A549 treated with CORT108297 at 1 μM for 4 hours (cell line): ENCODE data around the gene CSH2. TPM values are rescaled to one million over a fixed set of nuclear protein-coding genes. Genes with fewer than 3 reads are reported as not detected.

Experiments used
- total RNA-seq: library from RNA; stranded (reverse); fragments of 200-300 nt; extraction: Qiagen RNA extraction; gene quantifications from 5 replicates; pipeline ENCODE4 v1.2.3, GENCODE V29; 2022

CSH2 gene
- not detected in 5 replicates for total RNA-seq

DNA sequence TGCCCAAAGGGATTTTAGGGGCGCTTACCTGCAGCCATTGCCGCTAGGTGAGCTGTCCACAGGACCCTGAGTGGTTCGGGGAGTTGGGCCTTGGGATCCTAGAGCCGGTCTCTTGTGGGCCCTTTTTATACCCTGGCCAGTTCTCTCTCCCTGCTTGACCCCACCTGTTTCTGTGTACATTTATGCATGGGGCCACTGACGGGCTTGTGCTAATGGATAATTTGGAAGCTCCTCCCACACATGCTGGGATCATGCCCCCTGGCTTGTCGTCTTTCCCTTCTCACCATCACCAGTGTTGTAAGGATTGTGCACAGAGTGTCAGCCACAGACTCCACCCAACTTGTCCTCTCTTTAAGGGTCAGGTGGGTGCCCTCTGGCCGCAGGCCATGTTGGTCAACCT, at the start of gene CSH2:
CSH2 (minus strand) TSS at position 101 of the 400 bp plus-strand sequence; CDS start at position 38, 63 bp downstream.

DNA sequence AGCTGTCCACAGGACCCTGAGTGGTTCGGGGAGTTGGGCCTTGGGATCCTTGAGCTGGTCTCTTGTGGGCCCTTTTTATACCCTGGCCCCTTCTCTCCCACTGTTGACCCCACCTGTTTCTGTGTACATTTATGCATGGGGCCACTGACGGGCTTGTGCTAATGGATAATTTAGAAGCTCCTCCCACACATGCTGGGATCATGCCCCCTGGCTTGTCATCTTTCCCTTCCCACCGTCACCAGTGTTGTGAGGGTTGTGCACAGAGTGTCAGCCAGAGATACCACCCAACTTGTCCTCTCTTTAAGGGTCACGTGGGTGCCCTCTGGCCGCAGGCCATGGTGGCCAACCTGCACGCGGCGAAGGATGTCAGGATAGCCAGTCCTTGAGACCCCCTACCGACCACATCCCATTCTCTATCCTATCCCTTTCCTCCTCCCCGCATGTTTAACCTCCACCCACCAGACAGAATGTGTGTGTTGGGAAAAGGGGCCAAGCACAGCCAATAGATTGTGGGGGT, 45.4 kb upstream of the CSH2 start, which contains the start of gene GH1:
GH1 (minus strand) TSS at position 51 of the 517 bp plus-strand sequence. CDS start 63 bp downstream, outside the sequence.

DNA sequence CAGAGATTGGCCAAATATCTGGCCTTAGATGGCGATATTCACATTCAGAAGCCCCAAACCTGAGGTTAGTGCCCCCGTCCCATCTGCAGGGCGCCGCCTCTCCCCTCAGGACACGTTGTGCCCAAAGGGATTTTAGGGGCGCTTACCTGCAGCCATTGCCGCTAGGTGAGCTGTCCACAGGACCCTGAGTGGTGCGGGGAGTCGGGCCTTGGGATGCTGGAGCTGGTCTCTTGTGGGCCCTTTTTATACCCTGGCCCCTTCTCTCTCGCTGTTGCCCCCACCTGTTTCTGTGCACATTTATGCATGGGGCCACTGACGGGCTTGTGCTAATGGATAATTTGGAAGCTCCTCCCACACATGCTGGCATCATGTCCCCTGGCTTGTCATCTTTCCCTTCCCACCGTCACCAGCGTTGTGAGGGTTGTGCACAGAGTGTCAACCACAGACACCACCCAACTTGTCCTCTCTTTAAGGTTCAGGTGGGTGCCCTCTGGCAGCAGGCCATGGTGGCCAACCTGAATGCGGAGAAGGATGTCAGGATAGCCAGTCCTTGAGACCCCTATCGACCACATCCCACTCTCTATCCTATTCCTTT, 37.7 kb upstream of the CSH2 start, which contains the start of gene CSHL1:
CSHL1 (minus strand) TSS at position 218 of the 595 bp plus-strand sequence; CDS start at position 156, 62 bp downstream.

GRCh38 chr17:63896524-63897354, 23.3 kb upstream of the CSH2 start, which contains the start of gene CSH1:
TSS of gene CSH1 (minus strand) at chr17:63896574. CDS start at chr17:63896511, 63 bp downstream.

DNA sequence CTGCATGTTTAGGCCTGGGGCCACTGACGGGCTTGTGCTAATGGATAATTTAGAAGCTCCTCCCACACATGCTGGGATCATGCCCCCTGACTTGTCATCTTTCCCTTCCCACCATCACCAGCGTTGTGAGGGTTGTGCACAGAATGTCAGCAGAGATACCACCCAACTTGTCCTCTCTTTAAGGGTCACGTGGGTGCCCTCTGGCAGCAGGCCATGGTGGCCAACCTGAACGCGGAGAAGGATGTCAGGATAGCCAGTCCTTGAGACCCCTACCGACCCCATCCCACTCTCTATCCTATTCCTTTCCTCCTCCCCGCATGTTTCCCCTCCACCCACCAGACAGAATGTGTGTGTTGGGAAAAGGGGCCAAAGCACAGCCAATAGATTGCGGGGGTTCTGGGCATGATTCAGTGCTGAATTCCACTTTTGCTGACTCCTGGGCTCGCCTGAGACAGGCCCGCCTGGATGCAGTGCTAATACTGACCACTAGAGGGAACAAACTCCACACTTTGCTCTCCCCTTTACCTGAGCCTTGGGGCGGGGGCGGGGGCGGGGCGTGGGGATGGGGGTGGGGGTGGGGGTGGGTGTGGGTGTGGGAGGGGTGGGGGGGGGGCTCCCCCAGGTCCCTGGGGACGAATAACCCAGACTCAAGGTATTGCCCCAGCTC, 8.6 kb upstream of the CSH2 start, which contains the start of gene GH2:
GH2 (minus strand) TSS at position 10 of the 667 bp plus-strand sequence. CDS start 143 bp downstream, outside the sequence.

GRCh38 chr17:63842540-63843386, 30.7 kb downstream of the CSH2 start, which contains the start of gene SMARCD2:
TSS of gene SMARCD2 (minus strand) at chr17:63842685. CDS start at chr17:63842674, 11 bp downstream.

DNA sequence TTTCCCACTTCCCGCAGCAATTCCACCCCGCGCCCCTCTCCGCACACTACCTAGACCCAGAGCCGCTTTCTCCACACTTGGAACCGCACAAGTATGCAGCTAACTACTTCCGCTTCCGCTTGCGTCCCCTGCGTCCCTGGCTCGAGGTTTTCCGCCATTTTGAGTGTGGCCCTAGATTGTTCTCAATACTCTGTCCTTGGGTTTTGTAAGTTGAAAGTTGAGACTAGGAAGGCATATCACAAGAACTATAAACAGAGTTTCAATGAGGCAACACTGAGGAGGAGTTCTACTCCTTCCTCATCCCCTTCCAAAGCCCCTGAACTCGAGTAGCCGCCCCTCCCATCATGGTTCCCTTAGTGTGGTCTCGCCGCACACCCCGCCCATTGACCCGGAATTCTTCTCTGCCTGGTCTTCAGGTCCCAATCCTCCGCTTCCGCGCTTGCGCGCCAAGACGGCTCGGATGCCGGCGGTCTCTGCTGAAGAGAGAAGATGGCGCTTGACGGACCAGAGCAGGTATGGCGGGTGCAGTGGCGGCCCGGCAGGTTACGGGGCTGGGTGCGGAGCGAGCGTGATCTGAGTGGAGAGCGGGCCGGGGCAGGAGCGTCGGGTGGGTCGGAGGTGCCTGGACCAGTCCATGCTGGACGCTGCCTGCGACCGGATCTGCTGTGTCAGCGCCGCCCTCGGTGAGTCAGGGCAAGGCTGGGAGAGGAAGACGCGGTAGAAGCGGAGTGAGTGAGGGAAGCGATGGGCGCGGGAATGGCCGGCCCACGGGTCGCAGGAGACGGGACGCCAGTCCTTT, 46.3 kb downstream of the CSH2 start, which contains the start of the genes FTSJ3 and PSMC5:
FTSJ3 (minus strand) TSS at position 662 of the 799 bp plus-strand sequence. CDS start 761 bp downstream, outside the sequence.
PSMC5 (plus strand) TSS at position 430 of the 799 bp plus-strand sequence; CDS start at position 490, 60 bp downstream.

Other genes with a start within 250 kb of the CSH2 start
- 8.2 to 14.8 TPM (median 13.1 TPM) in 5 replicates for gene LIMD2, start 173.6 kb downstream of the CSH2 start, total RNA-seq
- 25.8 to 28.4 TPM (median 27.3 TPM) in 5 replicates for gene STRADA, start 131.9 kb downstream of the CSH2 start, total RNA-seq
- 86.7 to 139 TPM (median 96.1 TPM) in 5 replicates for gene CCDC47, start 100.1 kb downstream of the CSH2 start, total RNA-seq
- gene DDX42, start 99.5 kb downstream of the CSH2 start, total RNA-seq: 89.4 to 111 TPM (median 92.0 TPM) in 5 replicates
- 207 to 250 TPM (median 220 TPM) in 5 replicates for gene PSMC5, start 46.2 kb downstream of the CSH2 start, total RNA-seq
- 56.4 to 67.6 TPM (median 56.9 TPM) in 5 replicates for gene FTSJ3, start 46.0 kb downstream of the CSH2 start, total RNA-seq
- 54.2 to 65.6 TPM (median 59.7 TPM) in 5 replicates for gene SMARCD2, start 31.0 kb downstream of the CSH2 start, total RNA-seq
- gene GH2, start 8.3 kb upstream of the CSH2 start, total RNA-seq: not detected in 5 replicates
- not detected in 5 replicates for gene CSH1, start 22.9 kb upstream of the CSH2 start, total RNA-seq
- not detected in 5 replicates for gene CSHL1, start 37.6 kb upstream of the CSH2 start, total RNA-seq
- gene GH1, start 45.2 kb upstream of the CSH2 start, total RNA-seq: not detected in 5 replicates
- gene CD79B, start 58.7 kb upstream of the CSH2 start, total RNA-seq: 0.10 TPM in 1 of 5 replicates, not detected in the others
- 0.02 to 0.06 TPM (median 0.02 TPM) in 5 replicates for gene SCN4A, start 99.2 kb upstream of the CSH2 start, total RNA-seq
- 0.47 to 0.95 TPM (median 0.71 TPM) in 5 replicates for gene PRR29, start 124.7 kb upstream of the CSH2 start, total RNA-seq
- 0.07 to 0.10 TPM in 2 of 5 replicates, not detected in the others for gene ICAM2, start 147.0 kb upstream of the CSH2 start, total RNA-seq